Type B pancreatic cell (in vitro differentiated cells): Measurements from ENCODE around the gene OR52E8. TPM values are rescaled to one million over a fixed set of nuclear protein-coding genes. Genes with fewer than 3 reads are reported as not detected.

Experiments used
- DNase-seq: peaks from one replicate; pipeline ENCODE4 v3.0.0; 2021; ENCODE audit warnings: mixed read lengths; ENCODE audit not compliant: unreplicated experiment; ENCODE audit errors: extremely low spot score
- H3K27ac Mint-ChIP-seq: 2 replicates; pipeline ENCODE4 v1.8.0; 2021; ENCODE audit warnings: mild to moderate bottlenecking, mixed read lengths
- H3K27me3 Mint-ChIP-seq: 2 replicates; pipeline ENCODE4 v1.8.0; 2021; ENCODE audit warnings: mixed read lengths
- H3K36me3 Mint-ChIP-seq: 2 replicates; pipeline ENCODE4 v1.8.0; 2021; ENCODE audit warnings: mixed read lengths
- H3K4me1 Mint-ChIP-seq: one replicate; pipeline ENCODE4 v1.8.0; 2021; ENCODE audit warnings: mixed read lengths; ENCODE audit not compliant: unreplicated experiment
- H3K4me3 Mint-ChIP-seq: 2 replicates; pipeline ENCODE4 v1.8.0; 2021; ENCODE audit warnings: mild to moderate bottlenecking, mixed read lengths
- H3K9me3 Mint-ChIP-seq: 2 replicates; pipeline ENCODE4 v1.8.0; 2021; ENCODE audit warnings: mixed read lengths
- total RNA-seq: library from RNA; stranded (reverse); gene quantifications from 2 replicates; pipeline ENCODE4 v1.2.1, GENCODE V29; 2021; ENCODE audit warnings: low replicate concordance
- TF ChIP-seq, protein P1 (sequence below): fragments of 200-600 bp; sonication (generic); conservative IDR thresholded peaks from 2 replicates; pipeline ENCODE4 v1.5.0; 2021; ENCODE audit warnings: antibody characterized with exemption, mild to moderate bottlenecking

Gene OR52E8
- total RNA-seq, 1 donor from 2014 or later, result not detected

DNA sequence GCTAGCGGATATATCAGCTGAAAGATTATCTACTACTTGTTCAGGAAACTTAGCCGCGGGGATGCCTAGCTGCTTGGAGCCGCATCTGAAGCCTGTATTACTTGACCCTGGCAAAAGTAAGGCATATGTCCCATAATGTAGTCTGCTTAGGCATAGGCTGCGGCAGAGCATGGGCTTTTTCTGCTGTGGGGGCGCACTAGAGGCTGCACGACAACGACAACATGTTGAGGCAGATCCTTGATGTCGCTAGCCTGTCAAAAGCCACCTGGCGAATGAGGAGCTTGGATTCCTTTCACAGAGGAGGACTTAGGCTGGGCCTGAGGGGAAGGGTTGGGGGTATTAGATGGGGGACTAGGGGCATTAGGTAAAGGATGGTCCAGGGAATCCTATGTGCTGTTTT lies 49.9 kb downstream of the OR52E8 start:
- peaks cover 10% of the 10 kb centered on the region for H3K4me1 Mint-ChIP-seq
- no peak overlapping the region for H3K4me3 Mint-ChIP-seq
- peaks cover 34% of the 10 kb centered on the region for H3K27me3 Mint-ChIP-seq
- TF ChIP-seq, protein P1, sequence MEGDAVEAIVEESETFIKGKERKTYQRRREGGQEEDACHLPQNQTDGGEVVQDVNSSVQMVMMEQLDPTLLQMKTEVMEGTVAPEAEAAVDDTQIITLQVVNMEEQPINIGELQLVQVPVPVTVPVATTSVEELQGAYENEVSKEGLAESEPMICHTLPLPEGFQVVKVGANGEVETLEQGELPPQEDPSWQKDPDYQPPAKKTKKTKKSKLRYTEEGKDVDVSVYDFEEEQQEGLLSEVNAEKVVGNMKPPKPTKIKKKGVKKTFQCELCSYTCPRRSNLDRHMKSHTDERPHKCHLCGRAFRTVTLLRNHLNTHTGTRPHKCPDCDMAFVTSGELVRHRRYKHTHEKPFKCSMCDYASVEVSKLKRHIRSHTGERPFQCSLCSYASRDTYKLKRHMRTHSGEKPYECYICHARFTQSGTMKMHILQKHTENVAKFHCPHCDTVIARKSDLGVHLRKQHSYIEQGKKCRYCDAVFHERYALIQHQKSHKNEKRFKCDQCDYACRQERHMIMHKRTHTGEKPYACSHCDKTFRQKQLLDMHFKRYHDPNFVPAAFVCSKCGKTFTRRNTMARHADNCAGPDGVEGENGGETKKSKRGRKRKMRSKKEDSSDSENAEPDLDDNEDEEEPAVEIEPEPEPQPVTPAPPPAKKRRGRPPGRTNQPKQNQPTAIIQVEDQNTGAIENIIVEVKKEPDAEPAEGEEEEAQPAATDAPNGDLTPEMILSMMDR, result no peak
- DNase-seq, result no peak
- H3K9me3 Mint-ChIP-seq, result peaks cover 6% of the 10 kb centered on the region
- H3K27ac Mint-ChIP-seq, result no peak overlapping the region
- no peaks in the 10 kb centered on the region for H3K36me3 Mint-ChIP-seq

Other genes starting within 250 kb of the OR52E8 start
- gene TRIM34, start 232.7 kb downstream of the OR52E8 start, total RNA-seq, result 1.4 and 2.4 TPM in 2 replicates
- gene TRIM5, start 172.6 kb downstream of the OR52E8 start, total RNA-seq, result 30.0 and 32.3 TPM in 2 replicates
- 27.4 and 72.5 TPM in 2 replicates for gene TRIM22, start 167.9 kb downstream of the OR52E8 start, total RNA-seq
- gene OR56B1, start 121.2 kb downstream of the OR52E8 start, total RNA-seq, result not detected in 2 replicates
- gene OR52N4, start 103.4 kb downstream of the OR52E8 start, total RNA-seq, result not detected in 2 replicates
- gene OR52N5, start 74.3 kb downstream of the OR52E8 start, total RNA-seq, result not detected in 2 replicates
- not detected in 2 replicates for gene OR52N1, start 66.4 kb downstream of the OR52E8 start, total RNA-seq
- not detected in 2 replicates for gene OR52N2, start 48.8 kb downstream of the OR52E8 start, total RNA-seq
- not detected in 2 replicates for gene OR52E6, start 15.8 kb downstream of the OR52E8 start, total RNA-seq
- gene OR52E4, start 22.9 kb upstream of the OR52E8 start, total RNA-seq, result not detected in 2 replicates
- gene OR52E5, start 35.5 kb upstream of the OR52E8 start, total RNA-seq, result not detected in 2 replicates
- not detected in 2 replicates for gene OR56A3, start 84.6 kb upstream of the OR52E8 start, total RNA-seq
- not detected in 2 replicates for gene OR56A5, start 110.8 kb upstream of the OR52E8 start, total RNA-seq
- gene OR52L1, start 129.3 kb upstream of the OR52E8 start, total RNA-seq, result not detected in 2 replicates
- gene OR56A4, start 149.3 kb upstream of the OR52E8 start, total RNA-seq, result 0.07 TPM in 1 of 2 replicates, not detected in the other
- not detected in 2 replicates for gene OR56A1, start 173.1 kb upstream of the OR52E8 start, total RNA-seq
- not detected in 2 replicates for gene OR56B4, start 250.0 kb upstream of the OR52E8 start, total RNA-seq